ENCODE results near the gene RNF144B. TPM values are rescaled to one million over a fixed set of nuclear protein-coding genes. Genes with fewer than 3 reads are reported as not detected.
"Not testable (repeated sequence)": the region's sequence is repeated elsewhere in the genome, so short reads cannot be mapped to it uniquely, and the experiment has no call there.

Gene RNF144B
- total RNA-seq, 1 experiment from 2014 or later, result 1.7 TPM

DNA sequence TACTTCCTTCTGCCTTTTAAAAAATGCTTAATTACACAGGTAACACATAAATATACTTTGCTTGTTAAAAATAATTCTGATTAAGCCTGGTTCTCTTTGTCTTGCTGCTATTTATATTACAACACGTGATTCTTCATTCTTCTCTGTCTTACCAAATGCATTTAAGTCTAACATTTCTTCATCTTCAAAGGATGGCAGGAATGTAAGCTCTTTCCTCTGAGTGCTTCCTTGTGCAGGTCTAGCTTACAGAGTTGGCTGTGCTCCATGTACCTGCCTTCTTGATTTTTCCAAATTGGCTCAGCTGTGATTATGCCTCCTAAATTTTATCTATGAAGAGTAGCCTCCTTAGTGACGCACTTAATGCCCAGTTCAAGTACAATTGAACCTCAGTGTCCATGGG is 44.4 kb downstream of the RNF144B start:
- DNase-seq, result no peak
- Histone ChIP-seq H3K4me3 (ENCODE audit: insufficient read depth, low read depth, low read length) (no peak overlapping the region), H3K36me3 (replicated peaks; ENCODE audit: control insufficient read depth, insufficient read depth, low read length) (no peaks in the 10 kb centered on the region), H3K27me3 (ENCODE audit: control insufficient read depth, insufficient read depth, low read length) (no peaks in the 10 kb centered on the region)

DNA sequence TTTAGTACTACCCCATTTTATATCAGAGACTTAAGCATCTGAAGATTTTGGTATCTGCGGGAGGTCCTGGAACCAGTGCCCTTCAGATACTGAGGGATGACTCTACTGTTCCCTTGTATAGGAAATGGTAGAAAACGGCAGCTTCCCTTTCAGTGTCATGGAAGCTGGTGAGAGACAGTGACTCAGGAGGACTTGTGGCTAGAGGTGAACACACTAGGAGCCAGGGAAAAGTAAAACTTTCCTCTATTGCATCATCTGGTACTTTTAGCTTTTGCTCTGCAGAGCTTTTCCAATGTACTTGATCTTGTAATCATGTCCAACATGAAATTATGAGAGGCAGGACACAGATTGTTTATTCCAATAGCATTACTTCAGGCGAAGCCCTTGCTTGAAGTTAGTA is 45.0 kb downstream of the RNF144B start:
- H3K36me3 ChIP-seq (replicated peaks; ENCODE audit: control insufficient read depth, insufficient read depth, low read length), result no peaks in the 10 kb centered on the region
- H3K27me3 ChIP-seq (ENCODE audit: control insufficient read depth, insufficient read depth, low read length), result no peaks in the 10 kb centered on the region
- no peak for DNase-seq
- H3K4me3 ChIP-seq (ENCODE audit: insufficient read depth, low read depth, low read length), result no peak overlapping the region

GRCh38 chr6:18432619-18433018 is 45.5 kb downstream of the RNF144B start:
- no peaks in the 10 kb centered on the region for H3K36me3 ChIP-seq (replicated peaks; ENCODE audit: control insufficient read depth, insufficient read depth, low read length)

GRCh38 chr6:18433059-18433458 is 45.9 kb downstream of the RNF144B start:
- H3K27me3 ChIP-seq (ENCODE audit: control insufficient read depth, insufficient read depth, low read length), result no peaks in the 10 kb centered on the region
- H3K36me3 ChIP-seq (replicated peaks; ENCODE audit: control insufficient read depth, insufficient read depth, low read length), result no peaks in the 10 kb centered on the region
- DNase-seq, result no peak
- H3K4me3 ChIP-seq (ENCODE audit: insufficient read depth, low read depth, low read length), result no peak overlapping the region

More at GRCh38 chr6:18432619-18433018, 45.5 kb downstream of the RNF144B start:
- H3K4me3 ChIP-seq (ENCODE audit: insufficient read depth, low read depth, low read length), result no peak overlapping the region
- no peak for DNase-seq
- H3K27me3 ChIP-seq (ENCODE audit: control insufficient read depth, insufficient read depth, low read length), result no peaks in the 10 kb centered on the region

DNA sequence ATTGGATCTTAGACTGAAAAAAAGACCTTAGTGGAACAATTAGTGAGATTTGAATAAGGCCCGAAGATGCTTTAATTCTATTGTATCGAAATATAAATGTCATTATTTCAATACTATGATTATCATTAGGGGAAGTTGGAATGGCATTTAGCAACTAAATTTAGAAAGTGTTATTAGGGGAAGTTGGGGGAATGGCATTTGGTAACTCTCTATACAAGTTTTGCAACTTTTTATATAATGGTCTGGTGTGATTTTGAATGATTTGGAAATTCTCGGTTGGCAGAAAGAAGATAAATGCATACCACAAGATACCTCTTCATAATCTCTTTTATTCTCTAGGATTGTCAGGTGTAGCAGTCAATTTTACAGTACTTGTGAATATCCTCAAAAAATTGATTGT is 49.2 kb downstream of the RNF144B start:
- Histone ChIP-seq H3K4me3 (ENCODE audit: insufficient read depth, low read depth, low read length) (no peak overlapping the region), H3K27me3 (ENCODE audit: control insufficient read depth, insufficient read depth, low read length) (no peaks in the 10 kb centered on the region), H3K36me3 (replicated peaks; ENCODE audit: control insufficient read depth, insufficient read depth, low read length) (no peaks in the 10 kb centered on the region)
- no peak for DNase-seq

GRCh38 chr6:18439581-18439980 is 52.4 kb downstream of the RNF144B start:
- no peaks in the 10 kb centered on the region for H3K27me3 ChIP-seq (ENCODE audit: control insufficient read depth, insufficient read depth, low read length)
- H3K4me3 ChIP-seq (ENCODE audit: insufficient read depth, low read depth, low read length), result no peak overlapping the region
- no peak for DNase-seq
- H3K36me3 ChIP-seq (replicated peaks; ENCODE audit: control insufficient read depth, insufficient read depth, low read length), result no peaks in the 10 kb centered on the region

DNA sequence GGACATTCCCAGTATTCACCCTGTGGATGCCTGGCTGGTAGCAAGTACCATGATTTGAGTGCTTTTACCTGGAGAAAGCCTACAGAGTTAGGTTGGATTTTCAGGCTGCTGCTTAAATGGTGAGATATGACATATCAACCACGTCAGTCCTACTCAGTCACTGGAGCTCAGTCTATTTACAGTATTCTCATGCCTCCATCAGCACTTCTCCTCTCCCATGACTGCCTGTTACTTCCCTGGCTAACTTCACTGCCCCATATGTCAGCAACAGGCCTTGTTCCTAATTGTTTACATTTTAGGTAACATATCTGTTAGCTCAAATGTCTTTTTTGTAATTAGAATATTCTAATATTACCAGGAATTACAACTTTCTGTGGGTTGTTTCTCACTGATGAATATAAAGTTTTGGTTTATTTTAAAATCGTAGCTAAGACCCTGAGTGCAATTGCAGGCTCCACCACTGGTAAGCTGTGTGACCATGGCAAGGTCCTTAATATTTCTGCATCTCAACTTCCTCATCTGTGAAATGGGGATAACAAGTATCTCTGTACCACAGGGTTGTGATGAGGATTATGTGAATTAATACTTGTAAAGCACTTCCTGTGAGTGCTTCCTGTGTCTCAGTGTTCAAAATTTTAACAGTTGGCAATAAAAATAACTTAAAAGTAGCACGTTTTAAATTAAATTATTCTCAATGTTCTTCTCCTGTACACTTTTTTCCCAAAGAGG is 54.3 kb downstream of the RNF144B start:
- no peaks in the 10 kb centered on the region for H3K36me3 ChIP-seq (replicated peaks; ENCODE audit: control insufficient read depth, insufficient read depth, low read length)
- DNase-seq, result no peak
- H3K4me3 ChIP-seq (ENCODE audit: insufficient read depth, low read depth, low read length), result no peak overlapping the region
- H3K27me3 ChIP-seq (ENCODE audit: control insufficient read depth, insufficient read depth, low read length), result no peaks in the 10 kb centered on the region

DNA sequence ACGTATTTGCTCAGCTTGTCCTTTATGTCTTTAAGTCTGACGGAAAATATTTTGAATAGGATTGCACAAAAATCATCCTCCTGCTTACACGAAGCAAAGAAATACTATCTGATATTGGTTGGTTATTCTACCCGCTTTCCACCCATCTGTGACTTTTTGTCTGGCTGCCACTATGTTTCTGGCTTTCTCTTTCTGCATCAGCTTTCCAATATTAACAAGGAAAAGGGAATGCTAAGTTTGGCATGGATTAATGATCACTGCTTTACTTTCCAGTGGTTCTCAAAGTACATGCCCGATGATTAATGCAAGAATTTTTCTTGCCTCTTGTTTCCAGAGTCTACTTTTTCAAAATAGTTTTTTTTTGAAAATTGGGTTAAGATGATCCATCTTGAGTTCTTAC is 57.0 kb downstream of the RNF144B start:
- Histone ChIP-seq H3K4me3 (ENCODE audit: insufficient read depth, low read depth, low read length) (no peak overlapping the region), H3K27me3 (ENCODE audit: control insufficient read depth, insufficient read depth, low read length) (no peaks in the 10 kb centered on the region), H3K36me3 (replicated peaks; ENCODE audit: control insufficient read depth, insufficient read depth, low read length) (no peaks in the 10 kb centered on the region)
- DNase-seq, result no peak

- no peak for DNase-seq
- Histone ChIP-seq H3K27me3 (ENCODE audit: control insufficient read depth, insufficient read depth, low read length) (no peaks in the 10 kb centered on the region), H3K36me3 (replicated peaks; ENCODE audit: control insufficient read depth, insufficient read depth, low read length) (no peaks in the 10 kb centered on the region), H3K4me3 (ENCODE audit: insufficient read depth, low read depth, low read length) (no peak overlapping the region)
Measured at GRCh38 chr6:18445228-18445627, 58.1 kb downstream of the RNF144B start.

- no peaks in the 10 kb centered on the region for H3K36me3 ChIP-seq (replicated peaks; ENCODE audit: control insufficient read depth, insufficient read depth, low read length)
- no peak overlapping the region for H3K4me3 ChIP-seq (ENCODE audit: insufficient read depth, low read depth, low read length)
- no peaks in the 10 kb centered on the region for H3K27me3 ChIP-seq (ENCODE audit: control insufficient read depth, insufficient read depth, low read length)
- DNase-seq, result no peak
Measured at GRCh38 chr6:18446771-18447170, 59.6 kb downstream of the RNF144B start.

- no peaks in the 10 kb centered on the region for H3K27me3 ChIP-seq (ENCODE audit: control insufficient read depth, insufficient read depth, low read length)
- no peak for DNase-seq
- H3K36me3 ChIP-seq (replicated peaks; ENCODE audit: control insufficient read depth, insufficient read depth, low read length), result no peaks in the 10 kb centered on the region
- no peak overlapping the region for H3K4me3 ChIP-seq (ENCODE audit: insufficient read depth, low read depth, low read length)
Measured at GRCh38 chr6:18447552-18447951, 60.4 kb downstream of the RNF144B start.

- Histone ChIP-seq H3K27me3 (ENCODE audit: control insufficient read depth, insufficient read depth, low read length) (no peaks in the 10 kb centered on the region), H3K36me3 (replicated peaks; ENCODE audit: control insufficient read depth, insufficient read depth, low read length) (no peaks in the 10 kb centered on the region), H3K4me3 (ENCODE audit: insufficient read depth, low read depth, low read length) (no peak overlapping the region)
- no peak for DNase-seq
Measured at GRCh38 chr6:18451756-18452155, 64.6 kb downstream of the RNF144B start.

- H3K4me3 ChIP-seq (ENCODE audit: insufficient read depth, low read depth, low read length), result no peak overlapping the region
- H3K36me3 ChIP-seq (replicated peaks; ENCODE audit: control insufficient read depth, insufficient read depth, low read length), result no peaks in the 10 kb centered on the region
- DNase-seq, result no peak
- H3K27me3 ChIP-seq (ENCODE audit: control insufficient read depth, insufficient read depth, low read length), result no peaks in the 10 kb centered on the region
Measured at GRCh38 chr6:18454446-18454845, 67.3 kb downstream of the RNF144B start.

GRCh38 chr6:18457065-18457737 is 70.1 kb downstream of the RNF144B start:
- no peaks in the 10 kb centered on the region for H3K27me3 ChIP-seq (ENCODE audit: control insufficient read depth, insufficient read depth, low read length)
- H3K36me3 ChIP-seq (replicated peaks; ENCODE audit: control insufficient read depth, insufficient read depth, low read length), result no peaks in the 10 kb centered on the region
- no peak for DNase-seq
- no peak overlapping the region for H3K4me3 ChIP-seq (ENCODE audit: insufficient read depth, low read depth, low read length)

DNA sequence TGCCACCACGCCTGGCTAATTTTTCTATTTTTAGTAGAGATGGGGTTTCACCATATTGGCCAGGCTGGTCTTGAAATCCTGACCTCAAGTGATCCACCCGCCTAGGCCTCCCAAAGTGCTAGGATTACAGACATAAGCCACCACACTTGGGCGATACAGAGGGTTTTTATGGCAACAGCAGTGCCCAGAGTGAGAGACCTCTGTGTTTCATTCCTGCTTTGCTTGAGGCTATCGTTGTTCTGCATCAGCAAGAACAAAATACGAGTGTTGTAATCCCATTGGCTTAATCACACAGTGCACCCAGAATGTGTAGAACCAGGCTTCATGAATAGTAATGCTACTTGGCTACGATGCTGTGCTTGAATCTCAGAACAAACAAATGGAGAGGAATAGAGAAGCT is 70.9 kb downstream of the RNF144B start:
- not testable (repeated sequence) for DNase-seq; H3K27me3 ChIP-seq (ENCODE audit: control insufficient read depth, insufficient read depth, low read length); H3K4me3 ChIP-seq (ENCODE audit: insufficient read depth, low read depth, low read length); H3K36me3 ChIP-seq (replicated peaks; ENCODE audit: control insufficient read depth, insufficient read depth, low read length)
